GM23338 (cell line): Measurements from ENCODE around the gene COPZ2. TPM values are rescaled to one million over a fixed set of nuclear protein-coding genes. Genes with fewer than 3 reads are reported as not detected.
A peak's percentile ranks its signal among the peaks of the same experiment; 100 is the strongest.

ENCODE experiments used
- ATAC-seq: fragments of 200-7000 bp; cut with Tn5 transposase; 3 replicates; pipeline ENCODE4 v1.9.1; 2020
- DNase-seq: peaks from one replicate; pipeline ENCODE4 v3.0.0-alpha.2; 2015; ENCODE audit warnings: low spot score
- H2AFZ ChIP-seq: fragments of 200-600 bp; sonication (generic); 2 replicates; pipeline ENCODE4 v1.8.0; 2016; ENCODE audit warnings: antibody characterized with exemption, mild to moderate bottlenecking, moderate library complexity
- H3F3A ChIP-seq: fragments of 200-600 bp; sonication (generic); replicated peaks from 2 replicates; pipeline ENCODE4 v1.8.0; 2017; ENCODE audit warnings: antibody characterized with exemption, mixed run types, low read depth
- H3K27ac ChIP-seq: fragments of 200-600 bp; sonication (generic); 2 replicates; pipeline ENCODE4 v1.6.1; 2016; ENCODE audit warnings: low read depth
- H3K27me3 ChIP-seq: fragments of 200-600 bp; sonication (generic); 2 replicates; pipeline ENCODE4 v1.8.0; 2016; ENCODE audit warnings: mild to moderate bottlenecking, mixed run types, moderate library complexity; ENCODE audit not compliant: insufficient read depth
- H3K36me3 ChIP-seq: fragments of 200-600 bp; sonication (generic); 2 replicates; pipeline ENCODE4 v1.8.0; 2016; ENCODE audit warnings: mild to moderate bottlenecking; ENCODE audit not compliant: insufficient read depth
- H3K4me1 ChIP-seq: fragments of 200-600 bp; sonication (generic); 2 replicates; pipeline ENCODE4 v1.8.0; 2016; ENCODE audit warnings: mild to moderate bottlenecking, moderate library complexity; ENCODE audit not compliant: insufficient read depth
- H3K4me2 ChIP-seq: fragments of 200-600 bp; sonication (generic); 2 replicates; pipeline ENCODE4 v1.7.1; 2017; ENCODE audit warnings: mixed run types
- H3K4me3 ChIP-seq: fragments of 200-600 bp; sonication (generic); 2 replicates; pipeline ENCODE4 v1.6.1; 2016; ENCODE audit warnings: mixed run types
- H3K79me2 ChIP-seq: fragments of 200-600 bp; sonication (generic); replicated peaks from 2 replicates; pipeline ENCODE4 v1.8.0; 2017; ENCODE audit warnings: mild to moderate bottlenecking; ENCODE audit not compliant: insufficient read depth
- H3K9me2 ChIP-seq: fragments of 200-600 bp; sonication (generic); 2 replicates; pipeline ENCODE4 v1.8.0; 2017; ENCODE audit not compliant: insufficient read depth
- H4K20me1 ChIP-seq: fragments of 200-600 bp; sonication (generic); replicated peaks from 2 replicates; pipeline ENCODE4 v1.8.0; 2017; ENCODE audit warnings: mild to moderate bottlenecking; ENCODE audit not compliant: insufficient read depth
- H3K27ac Mint-ChIP-seq: 2 replicates; pipeline ENCODE4 v1.8.0; 2020; ENCODE audit warnings: inconsistent platforms, mild to moderate bottlenecking, moderate library complexity, mixed read lengths
- H3K27me3 Mint-ChIP-seq: 3 replicates; pipeline ENCODE4 v1.8.0; 2022; ENCODE audit warnings: low read depth, mild to moderate bottlenecking, moderate library complexity, mixed read lengths, inconsistent platforms; ENCODE audit not compliant: insufficient read depth, poor library complexity
- H3K36me3 Mint-ChIP-seq: 3 replicates; pipeline ENCODE4 v1.8.0; 2021; ENCODE audit warnings: low read depth, mild to moderate bottlenecking, inconsistent platforms, moderate library complexity, mixed read lengths
- H3K4me1 Mint-ChIP-seq: 3 replicates; pipeline ENCODE4 v1.8.0; 2020; ENCODE audit warnings: mild to moderate bottlenecking, inconsistent platforms, mixed read lengths
- H3K4me3 Mint-ChIP-seq: 3 replicates; pipeline ENCODE4 v1.8.0; 2021; ENCODE audit warnings: moderate library complexity, mild to moderate bottlenecking, inconsistent platforms, mixed read lengths
- H3K9me3 Mint-ChIP-seq: 3 replicates; pipeline ENCODE4 v1.8.0; 2020; ENCODE audit warnings: moderate library complexity, mild to moderate bottlenecking, inconsistent platforms, mixed read lengths
- EZH2 ChIP-seq: fragments of 200-600 bp; sonication (generic); IDR thresholded peaks from one replicate; pipeline ENCODE4 v1.8.0; 2017; ENCODE audit warnings: antibody characterized with exemption, mild to moderate bottlenecking, low read depth; ENCODE audit not compliant: unreplicated experiment
- EZH2phosphoT487 ChIP-seq: fragments of 200-600 bp; sonication (generic); IDR thresholded peaks from one replicate; pipeline ENCODE4 v1.8.1; 2018; ENCODE audit warnings: antibody characterized with exemption; ENCODE audit not compliant: unreplicated experiment
- NANOG ChIP-seq: IDR thresholded peaks from 2 replicates; pipeline ENCODE4 v1.6.1; 2016; ENCODE audit warnings: antibody characterized with exemption, borderline replicate concordance
- POLR2AphosphoS5 ChIP-seq: IDR thresholded peaks from 2 replicates; pipeline ENCODE4 v1.6.1; 2016; ENCODE audit warnings: antibody characterized with exemption, low read depth
- STAT1 ChIP-seq: IDR thresholded peaks from one replicate; pipeline ENCODE4 v1.6.1; 2016; ENCODE audit warnings: antibody characterized with exemption; ENCODE audit not compliant: unreplicated experiment
- polyA plus RNA-seq: library from polyadenylated mRNA; unstranded; fragments of >200 nt; fragmentation: Nextera tagmentation; extraction: Ambion mirVana; gene quantifications from 2 replicates; pipeline ENCODE4 v1.2.1, GENCODE V29; 2016
- total RNA-seq: library from RNA; depleted of rRNA; stranded (reverse); fragments of >200 nt; shearing (Covaris generic); gene quantifications from 2 replicates; pipeline ENCODE4 v1.2.3, GENCODE V29; 2014
- TF ChIP-seq, protein P1 (sequence below): fragments of 250-450 bp; sonication (Bioruptor Pico); IDR thresholded peaks from 2 replicates; pipeline ENCODE4 v1.5.0; 2020; ENCODE audit warnings: mild to moderate bottlenecking, moderate library complexity
- TF ChIP-seq, protein P2 (sequence below): IDR thresholded peaks from one replicate; pipeline ENCODE4 v1.6.1; 2018; ENCODE audit warnings: antibody characterized with exemption; ENCODE audit not compliant: unreplicated experiment

COPZ2 gene
- total and polyA plus RNA-seq, 2 experiments from 2014 or later = not detected

DNA sequence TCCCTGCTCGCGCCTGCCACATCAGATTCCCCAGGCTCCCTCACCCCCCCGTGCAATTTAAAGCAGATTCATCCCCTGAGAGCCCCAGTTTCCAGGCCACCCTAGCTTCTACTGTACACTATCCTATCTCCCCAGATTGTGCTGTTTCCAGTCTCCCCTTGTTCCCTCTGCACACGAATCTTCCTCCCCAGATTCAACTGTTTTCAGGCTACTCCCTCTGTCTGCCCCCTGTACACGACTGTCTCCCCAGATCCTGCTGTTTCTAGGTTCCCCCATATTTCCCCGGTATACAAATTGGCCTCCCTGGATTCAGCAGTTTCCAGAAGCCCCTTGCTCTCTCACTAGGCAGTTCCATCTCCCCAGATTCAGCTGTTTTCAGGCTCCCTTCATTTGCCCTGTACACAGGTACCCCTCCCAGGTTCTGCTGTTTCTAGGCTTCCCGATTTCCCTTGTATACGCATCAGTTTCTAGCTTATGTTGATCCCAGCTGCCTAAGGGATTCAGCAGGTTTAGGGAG lies 22.9 kb downstream of the COPZ2 start (continued):
- TF ChIP-seq STAT1 = no peak

DNA sequence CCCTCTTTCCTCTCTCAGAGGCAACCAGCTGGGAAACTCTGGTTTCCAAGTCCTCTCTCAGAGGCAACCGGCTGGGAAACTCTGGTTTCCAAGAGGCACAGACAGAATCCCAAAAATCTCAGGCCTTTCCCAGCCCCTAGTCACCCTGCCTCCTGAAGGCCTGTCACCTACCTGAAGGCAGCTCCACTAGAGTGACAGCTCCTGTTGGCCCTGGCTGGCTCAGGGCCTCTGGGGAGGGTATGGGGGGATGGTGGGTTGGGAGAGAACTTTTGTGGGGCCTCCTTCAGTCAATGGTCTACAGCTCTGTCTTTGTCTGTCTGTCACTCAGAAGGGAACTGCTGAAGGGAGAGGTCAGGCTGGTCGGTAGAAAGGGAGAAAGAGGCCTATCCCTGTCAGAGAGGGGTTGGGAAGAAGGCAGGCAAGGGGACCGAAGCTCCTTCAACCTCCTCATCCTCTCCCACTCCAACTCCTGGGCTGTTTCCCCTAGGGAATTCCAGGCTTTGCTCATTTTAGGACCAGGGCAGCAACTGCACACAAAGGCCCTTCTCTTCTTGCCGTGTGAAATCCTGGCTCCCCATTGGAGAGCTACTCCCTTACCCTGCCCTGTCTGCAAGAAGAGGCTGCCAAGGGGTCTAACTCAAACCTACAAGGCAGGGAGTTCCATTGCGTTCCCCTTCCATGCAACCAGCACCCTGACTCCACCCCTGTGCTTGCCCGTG lies 23.6 kb downstream of the COPZ2 start:
- Histone ChIP-seq H3K4me1 (peaks cover 5% of the 10 kb centered on the region), H3K36me3 (no peaks in the 10 kb centered on the region), H2AFZ (0 out of 2 replicates have a peak overlapping the region, but pooled peaks have one; percentile 10), H3K9me2 (no peaks in the 10 kb centered on the region), H3K79me2 (no peaks in the 10 kb centered on the region), H3K4me2 (no peak overlapping the region), H3K27ac (no peak overlapping the region), H4K20me1 (0 out of 2 replicates have a peak, but pooled peaks cover 3% of the 10 kb centered on the region), H3K27me3 (peaks cover 24% of the 10 kb centered on the region), H3F3A (peaks cover 7% of the 10 kb centered on the region; the same call in 1 of the 2 replicates), H3K4me3 (no peak overlapping the region)
- H3K27me3 Mint-ChIP-seq = peaks cover 25% of the 10 kb centered on the region
- no peak overlapping the region; the same call in 1 of the 2 replicates for H3K27ac Mint-ChIP-seq
- ATAC-seq (no peak), DNase-seq (no peak)
- no peaks in the 10 kb centered on the region for H3K36me3 Mint-ChIP-seq
- no peak overlapping the region for H3K4me3 Mint-ChIP-seq
- no peaks in the 10 kb centered on the region; the same call in 2 of the 3 replicates for H3K9me3 Mint-ChIP-seq
- H3K4me1 Mint-ChIP-seq = peaks cover 29% of the 10 kb centered on the region
- no peak for TF ChIP-seq POLR2AphosphoS5
- no peak for TF ChIP-seq NANOG
- no peak for TF ChIP-seq STAT1
- TF ChIP-seq, protein P1, sequence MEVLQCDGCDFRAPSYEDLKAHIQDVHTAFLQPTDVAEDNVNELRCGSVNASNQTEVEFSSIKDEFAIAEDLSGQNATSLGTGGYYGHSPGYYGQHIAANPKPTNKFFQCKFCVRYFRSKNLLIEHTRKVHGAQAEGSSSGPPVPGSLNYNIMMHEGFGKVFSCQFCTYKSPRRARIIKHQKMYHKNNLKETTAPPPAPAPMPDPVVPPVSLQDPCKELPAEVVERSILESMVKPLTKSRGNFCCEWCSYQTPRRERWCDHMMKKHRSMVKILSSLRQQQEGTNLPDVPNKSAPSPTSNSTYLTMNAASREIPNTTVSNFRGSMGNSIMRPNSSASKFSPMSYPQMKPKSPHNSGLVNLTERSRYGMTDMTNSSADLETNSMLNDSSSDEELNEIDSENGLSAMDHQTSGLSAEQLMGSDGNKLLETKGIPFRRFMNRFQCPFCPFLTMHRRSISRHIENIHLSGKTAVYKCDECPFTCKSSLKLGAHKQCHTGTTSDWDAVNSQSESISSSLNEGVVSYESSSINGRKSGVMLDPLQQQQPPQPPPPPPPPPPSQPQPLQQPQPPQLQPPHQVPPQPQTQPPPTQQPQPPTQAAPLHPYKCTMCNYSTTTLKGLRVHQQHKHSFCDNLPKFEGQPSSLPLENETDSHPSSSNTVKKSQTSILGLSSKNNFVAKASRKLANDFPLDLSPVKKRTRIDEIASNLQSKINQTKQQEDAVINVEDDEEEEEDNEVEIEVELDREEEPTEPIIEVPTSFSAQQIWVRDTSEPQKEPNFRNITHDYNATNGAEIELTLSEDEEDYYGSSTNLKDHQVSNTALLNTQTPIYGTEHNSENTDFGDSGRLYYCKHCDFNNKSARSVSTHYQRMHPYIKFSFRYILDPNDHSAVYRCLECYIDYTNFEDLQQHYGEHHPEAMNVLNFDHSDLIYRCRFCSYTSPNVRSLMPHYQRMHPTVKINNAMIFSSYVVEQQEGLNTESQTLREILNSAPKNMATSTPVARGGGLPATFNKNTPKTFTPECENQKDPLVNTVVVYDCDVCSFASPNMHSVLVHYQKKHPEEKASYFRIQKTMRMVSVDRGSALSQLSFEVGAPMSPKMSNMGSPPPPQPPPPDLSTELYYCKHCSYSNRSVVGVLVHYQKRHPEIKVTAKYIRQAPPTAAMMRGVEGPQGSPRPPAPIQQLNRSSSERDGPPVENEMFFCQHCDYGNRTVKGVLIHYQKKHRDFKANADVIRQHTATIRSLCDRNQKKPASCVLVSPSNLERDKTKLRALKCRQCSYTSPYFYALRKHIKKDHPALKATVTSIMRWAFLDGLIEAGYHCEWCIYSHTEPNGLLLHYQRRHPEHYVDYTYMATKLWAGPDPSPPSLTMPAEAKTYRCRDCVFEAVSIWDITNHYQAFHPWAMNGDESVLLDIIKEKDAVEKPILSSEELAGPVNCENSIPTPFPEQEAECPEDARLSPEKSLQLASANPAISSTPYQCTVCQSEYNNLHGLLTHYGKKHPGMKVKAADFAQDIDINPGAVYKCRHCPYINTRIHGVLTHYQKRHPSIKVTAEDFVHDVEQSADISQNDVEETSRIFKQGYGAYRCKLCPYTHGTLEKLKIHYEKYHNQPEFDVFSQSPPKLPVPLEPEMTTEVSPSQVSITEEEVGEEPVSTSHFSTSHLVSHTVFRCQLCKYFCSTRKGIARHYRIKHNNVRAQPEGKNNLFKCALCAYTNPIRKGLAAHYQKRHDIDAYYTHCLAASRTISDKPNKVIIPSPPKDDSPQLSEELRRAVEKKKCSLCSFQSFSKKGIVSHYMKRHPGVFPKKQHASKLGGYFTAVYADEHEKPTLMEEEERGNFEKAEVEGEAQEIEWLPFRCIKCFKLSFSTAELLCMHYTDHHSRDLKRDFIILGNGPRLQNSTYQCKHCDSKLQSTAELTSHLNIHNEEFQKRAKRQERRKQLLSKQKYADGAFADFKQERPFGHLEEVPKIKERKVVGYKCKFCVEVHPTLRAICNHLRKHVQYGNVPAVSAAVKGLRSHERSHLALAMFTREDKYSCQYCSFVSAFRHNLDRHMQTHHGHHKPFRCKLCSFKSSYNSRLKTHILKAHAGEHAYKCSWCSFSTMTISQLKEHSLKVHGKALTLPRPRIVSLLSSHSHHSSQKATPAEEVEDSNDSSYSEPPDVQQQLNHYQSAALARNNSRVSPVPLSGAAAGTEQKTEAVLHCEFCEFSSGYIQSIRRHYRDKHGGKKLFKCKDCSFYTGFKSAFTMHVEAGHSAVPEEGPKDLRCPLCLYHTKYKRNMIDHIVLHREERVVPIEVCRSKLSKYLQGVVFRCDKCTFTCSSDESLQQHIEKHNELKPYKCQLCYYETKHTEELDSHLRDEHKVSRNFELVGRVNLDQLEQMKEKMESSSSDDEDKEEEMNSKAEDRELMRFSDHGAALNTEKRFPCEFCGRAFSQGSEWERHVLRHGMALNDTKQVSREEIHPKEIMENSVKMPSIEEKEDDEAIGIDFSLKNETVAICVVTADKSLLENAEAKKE (CRISPR knock-in tag) = no peak
- no peak for TF ChIP-seq EZH2phosphoT487
- TF ChIP-seq, protein P2, sequence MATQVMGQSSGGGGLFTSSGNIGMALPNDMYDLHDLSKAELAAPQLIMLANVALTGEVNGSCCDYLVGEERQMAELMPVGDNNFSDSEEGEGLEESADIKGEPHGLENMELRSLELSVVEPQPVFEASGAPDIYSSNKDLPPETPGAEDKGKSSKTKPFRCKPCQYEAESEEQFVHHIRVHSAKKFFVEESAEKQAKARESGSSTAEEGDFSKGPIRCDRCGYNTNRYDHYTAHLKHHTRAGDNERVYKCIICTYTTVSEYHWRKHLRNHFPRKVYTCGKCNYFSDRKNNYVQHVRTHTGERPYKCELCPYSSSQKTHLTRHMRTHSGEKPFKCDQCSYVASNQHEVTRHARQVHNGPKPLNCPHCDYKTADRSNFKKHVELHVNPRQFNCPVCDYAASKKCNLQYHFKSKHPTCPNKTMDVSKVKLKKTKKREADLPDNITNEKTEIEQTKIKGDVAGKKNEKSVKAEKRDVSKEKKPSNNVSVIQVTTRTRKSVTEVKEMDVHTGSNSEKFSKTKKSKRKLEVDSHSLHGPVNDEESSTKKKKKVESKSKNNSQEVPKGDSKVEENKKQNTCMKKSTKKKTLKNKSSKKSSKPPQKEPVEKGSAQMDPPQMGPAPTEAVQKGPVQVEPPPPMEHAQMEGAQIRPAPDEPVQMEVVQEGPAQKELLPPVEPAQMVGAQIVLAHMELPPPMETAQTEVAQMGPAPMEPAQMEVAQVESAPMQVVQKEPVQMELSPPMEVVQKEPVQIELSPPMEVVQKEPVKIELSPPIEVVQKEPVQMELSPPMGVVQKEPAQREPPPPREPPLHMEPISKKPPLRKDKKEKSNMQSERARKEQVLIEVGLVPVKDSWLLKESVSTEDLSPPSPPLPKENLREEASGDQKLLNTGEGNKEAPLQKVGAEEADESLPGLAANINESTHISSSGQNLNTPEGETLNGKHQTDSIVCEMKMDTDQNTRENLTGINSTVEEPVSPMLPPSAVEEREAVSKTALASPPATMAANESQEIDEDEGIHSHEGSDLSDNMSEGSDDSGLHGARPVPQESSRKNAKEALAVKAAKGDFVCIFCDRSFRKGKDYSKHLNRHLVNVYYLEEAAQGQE = no peak
- no peak for TF ChIP-seq EZH2
